NCI-H2107 (cell line): Measurements from ENCODE around the gene FOXO6.

Experiments used
- DNase-seq: peaks from one replicate; lab custom pipeline; 2025; lab: John Stamatoyannopoulos, UW

The FOXO6 gene

GRCh38 chr1:41427122-41427913, 66.1 kb downstream of the FOXO6 start:
- DNase-seq, result no peak

- no peak for DNase-seq
Observed at GRCh38 chr1:41427916-41428737, 66.9 kb downstream of the FOXO6 start.

GRCh38 chr1:41428738-41429640, 67.8 kb downstream of the FOXO6 start:
- DNase-seq, result no peak

GRCh38 chr1:41429641-41430035, 68.4 kb downstream of the FOXO6 start:
- no peak for DNase-seq

- DNase-seq, result no peak
Observed at GRCh38 chr1:41430069-41430468, 68.8 kb downstream of the FOXO6 start.

- DNase-seq, result no peak
Observed at GRCh38 chr1:41430582-41430981, 69.3 kb downstream of the FOXO6 start.

GRCh38 chr1:41431490-41432350, 70.5 kb downstream of the FOXO6 start:
- no peak for DNase-seq
